Measurements from ENCODE around the gene AUTS2.

AUTS2 gene

DNA sequence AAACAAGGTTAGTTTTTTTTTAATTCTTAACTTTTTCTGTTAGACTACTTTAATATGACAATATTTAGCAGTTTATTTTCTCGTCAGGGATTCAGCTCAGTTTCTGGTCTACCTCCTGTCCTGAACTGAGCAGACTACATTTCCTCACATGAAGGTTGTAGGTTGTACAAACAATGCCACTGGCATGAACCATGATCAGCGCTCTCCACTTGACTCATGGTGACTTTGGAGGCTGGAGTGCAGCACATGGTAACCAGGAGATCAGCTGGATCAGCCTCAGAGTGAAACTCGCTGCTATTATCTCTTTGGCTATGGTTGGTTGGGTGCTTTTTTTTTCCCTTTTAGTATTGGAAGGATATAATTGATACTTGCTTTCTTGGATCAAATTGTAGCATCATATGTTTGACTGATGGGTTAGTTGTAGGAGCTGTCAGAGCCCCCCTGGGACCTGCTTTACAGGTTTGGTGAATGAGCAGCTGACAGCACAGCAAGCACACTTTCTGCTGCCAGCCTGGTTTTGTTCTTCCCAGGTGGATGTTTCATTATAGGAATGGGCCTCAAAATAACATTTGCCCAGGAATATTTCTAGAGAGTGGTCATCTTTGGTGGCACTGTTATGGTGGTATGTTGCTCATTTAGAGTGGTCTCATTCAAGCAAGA is 556.4 kb downstream of the AUTS2 start:
- H3K27me3 ChIP-seq (ENCODE audit: insufficient read depth, low read depth, severe bottlenecking), result no peaks in the 10 kb centered on the region
- no peak overlapping the region for H3K4me3 ChIP-seq (ENCODE audit: low read depth, low read length)
- TF ChIP-seq, protein P1, sequence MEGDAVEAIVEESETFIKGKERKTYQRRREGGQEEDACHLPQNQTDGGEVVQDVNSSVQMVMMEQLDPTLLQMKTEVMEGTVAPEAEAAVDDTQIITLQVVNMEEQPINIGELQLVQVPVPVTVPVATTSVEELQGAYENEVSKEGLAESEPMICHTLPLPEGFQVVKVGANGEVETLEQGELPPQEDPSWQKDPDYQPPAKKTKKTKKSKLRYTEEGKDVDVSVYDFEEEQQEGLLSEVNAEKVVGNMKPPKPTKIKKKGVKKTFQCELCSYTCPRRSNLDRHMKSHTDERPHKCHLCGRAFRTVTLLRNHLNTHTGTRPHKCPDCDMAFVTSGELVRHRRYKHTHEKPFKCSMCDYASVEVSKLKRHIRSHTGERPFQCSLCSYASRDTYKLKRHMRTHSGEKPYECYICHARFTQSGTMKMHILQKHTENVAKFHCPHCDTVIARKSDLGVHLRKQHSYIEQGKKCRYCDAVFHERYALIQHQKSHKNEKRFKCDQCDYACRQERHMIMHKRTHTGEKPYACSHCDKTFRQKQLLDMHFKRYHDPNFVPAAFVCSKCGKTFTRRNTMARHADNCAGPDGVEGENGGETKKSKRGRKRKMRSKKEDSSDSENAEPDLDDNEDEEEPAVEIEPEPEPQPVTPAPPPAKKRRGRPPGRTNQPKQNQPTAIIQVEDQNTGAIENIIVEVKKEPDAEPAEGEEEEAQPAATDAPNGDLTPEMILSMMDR (IDR thresholded peaks at IDR 0.05; ENCODE audit: low read depth, low read length), result no peak
- DNase-seq, result no peak
- H3K36me3 ChIP-seq, result no peaks in the 10 kb centered on the region
- H3K9me3 ChIP-seq (ENCODE audit: severe bottlenecking), result no peaks in the 10 kb centered on the region
- no peak overlapping the region for H3K27ac ChIP-seq

DNA sequence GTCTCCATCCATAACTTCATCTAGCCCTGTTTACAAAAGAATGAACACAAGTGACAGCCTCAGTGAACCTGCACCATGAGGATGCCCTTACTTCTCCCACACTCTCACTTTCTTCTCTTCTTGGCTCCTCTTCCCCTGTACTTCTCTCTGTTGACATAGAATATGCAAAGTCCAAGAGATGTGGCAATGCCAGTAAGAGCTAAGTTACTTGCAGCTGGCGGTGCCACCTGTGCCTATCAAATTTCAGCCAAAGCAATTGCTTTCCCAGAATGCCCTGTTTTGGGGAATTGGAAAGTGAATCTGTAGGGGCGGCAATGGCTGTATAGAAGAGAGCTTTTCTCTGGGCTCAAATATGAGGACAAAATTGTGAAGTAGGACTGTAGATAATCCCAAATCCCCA is 557.8 kb downstream of the AUTS2 start:
- Histone ChIP-seq H3K4me3 (ENCODE audit: low read depth, low read length) (no peak overlapping the region), H3K27ac (no peak overlapping the region), H3K27me3 (ENCODE audit: insufficient read depth, low read depth, severe bottlenecking) (no peaks in the 10 kb centered on the region), H3K36me3 (no peaks in the 10 kb centered on the region), H3K9me3 (ENCODE audit: severe bottlenecking) (no peaks in the 10 kb centered on the region)
- TF ChIP-seq, protein P1 (IDR thresholded peaks at IDR 0.05; ENCODE audit: low read depth, low read length), result no peak
- no peak for DNase-seq

DNA sequence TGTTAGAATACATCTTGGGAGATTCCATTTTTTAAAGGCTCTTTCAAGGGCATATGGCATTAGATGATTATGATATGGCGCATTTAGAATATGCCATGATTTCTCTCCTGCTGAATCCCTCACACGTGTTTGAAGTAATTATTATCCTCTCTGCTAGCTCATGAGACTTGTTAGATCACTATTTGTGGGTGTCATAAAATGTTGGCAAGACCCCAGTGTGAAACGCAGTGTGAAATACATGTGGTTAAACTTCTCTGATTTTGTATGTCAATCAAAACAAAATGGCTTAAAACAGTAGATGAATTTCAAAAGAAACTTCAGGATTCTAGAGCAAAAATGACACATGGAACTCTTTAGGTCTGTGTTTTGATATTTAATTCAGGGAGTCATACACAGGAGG is 560.8 kb downstream of the AUTS2 start:
- H3K9me3 ChIP-seq (ENCODE audit: severe bottlenecking), result no peaks in the 10 kb centered on the region

DNA sequence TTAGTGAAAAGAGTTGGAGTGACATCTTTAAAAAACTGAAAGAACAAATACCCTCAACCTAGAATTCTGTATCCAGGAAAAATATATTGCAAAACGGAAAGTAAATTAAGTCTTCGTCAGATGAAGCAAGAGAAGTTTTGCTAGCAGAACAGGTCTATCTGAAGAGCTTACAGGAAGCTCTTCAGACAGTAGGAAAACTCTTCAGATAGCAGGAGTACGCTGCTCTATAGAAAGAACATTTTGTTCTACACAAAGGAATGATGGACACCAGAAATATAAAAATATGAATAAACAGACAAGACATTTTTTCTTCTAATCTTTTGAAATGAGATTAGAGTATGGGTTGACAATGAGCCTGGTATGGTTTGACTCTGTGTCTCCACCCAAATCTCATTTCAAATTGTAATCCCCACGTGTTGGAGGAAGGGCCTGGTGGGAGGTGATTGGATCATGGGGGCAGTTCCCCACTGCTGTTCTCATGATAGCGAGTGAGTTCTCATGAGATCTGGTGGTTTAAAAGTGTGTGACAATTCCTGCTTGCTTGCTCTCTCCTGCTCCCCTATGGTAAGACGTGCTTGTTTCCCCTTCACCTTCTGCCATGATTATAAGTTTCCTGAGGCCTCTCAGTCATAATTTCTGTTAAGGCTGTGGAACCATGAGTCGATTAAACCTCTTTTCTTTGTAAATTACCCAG is 567.3 kb downstream of the AUTS2 start:
- Histone ChIP-seq H3K27me3 (ENCODE audit: insufficient read depth, low read depth, severe bottlenecking) (no peaks in the 10 kb centered on the region), H3K4me3 (ENCODE audit: low read depth, low read length) (no peak overlapping the region), H3K27ac (no peak overlapping the region), H3K36me3 (no peaks in the 10 kb centered on the region), H3K9me3 (ENCODE audit: severe bottlenecking) (no peaks in the 10 kb centered on the region)
- TF ChIP-seq, protein P1 (IDR thresholded peaks at IDR 0.05; ENCODE audit: low read depth, low read length), result no peak
- no peak for DNase-seq

More for the DNA sequence above, 560.8 kb downstream of the AUTS2 start:
- DNase-seq, result no peak
- Histone ChIP-seq H3K36me3 (no peaks in the 10 kb centered on the region), H3K4me3 (ENCODE audit: low read depth, low read length) (no peak overlapping the region), H3K27ac (no peak overlapping the region), H3K27me3 (ENCODE audit: insufficient read depth, low read depth, severe bottlenecking) (no peaks in the 10 kb centered on the region)
- TF ChIP-seq, protein P1 (IDR thresholded peaks at IDR 0.05; ENCODE audit: low read depth, low read length), result no peak

DNA sequence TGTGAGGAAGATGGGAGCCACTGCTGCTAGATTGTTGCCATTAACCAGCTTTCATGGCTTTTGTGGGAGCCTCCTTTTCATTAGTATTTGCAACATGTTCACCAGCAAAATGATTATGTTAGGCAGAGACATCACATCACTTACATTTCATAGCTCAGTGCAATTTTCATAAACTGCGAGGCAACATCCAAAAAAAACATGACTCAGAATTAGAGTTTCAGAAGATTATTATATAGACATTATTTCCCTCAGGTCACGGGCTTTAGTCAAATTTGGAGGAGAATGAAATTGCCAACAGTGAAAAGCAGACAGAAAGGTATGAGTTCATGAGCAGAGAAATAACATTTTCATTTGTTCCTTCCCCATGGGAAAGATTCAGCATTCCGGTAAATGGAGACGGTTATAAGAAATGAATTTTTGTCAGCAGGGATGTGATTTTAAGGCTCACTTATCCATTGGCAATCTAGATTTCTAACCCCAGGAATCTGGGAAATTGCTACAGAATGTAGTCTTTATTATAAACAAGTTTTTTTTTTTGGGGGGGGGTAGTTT is 573.2 kb downstream of the AUTS2 start:
- Histone ChIP-seq H3K36me3 (no peaks in the 10 kb centered on the region), H3K9me3 (ENCODE audit: severe bottlenecking) (no peaks in the 10 kb centered on the region), H3K27ac (no peak overlapping the region), H3K4me3 (ENCODE audit: low read depth, low read length) (no peak overlapping the region), H3K27me3 (ENCODE audit: insufficient read depth, low read depth, severe bottlenecking) (no peaks in the 10 kb centered on the region)
- TF ChIP-seq, protein P1 (IDR thresholded peaks at IDR 0.05; ENCODE audit: low read depth, low read length), result no peak
- no peak for DNase-seq
